Stomach (tissue), 4 donors: ENCODE results near the gene TMOD1.

ENCODE experiments used
- CTCF ChIP-seq, 7 experiments: fragments of 450-650 bp in 4 of 7; fragments of 200-600 bp in 3 of 7; sonication (generic) in 3 of 7; IDR thresholded peaks; one replicate each; pipeline ENCODE4 v1.5.1; 2016 to 2019; ENCODE audit warnings: antibody characterized with exemption in 7 of 7, control low read depth in 2 of 7, mild to moderate bottlenecking in 1 of 7
- EP300 ChIP-seq: sonication (generic); formaldehyde crosslinking; IDR thresholded peaks from one replicate; pipeline ENCODE4 v1.6.1; 2017; ENCODE audit warnings: antibody characterized with exemption

- TF ChIP-seq EP300 = no peak
- no peak for TF ChIP-seq CTCF (IDR thresholded peaks at IDR 0.05)
Observed at GRCh38 chr9:97527626-97528528, 26.4 kb downstream of the TMOD1 start.
